IPS DF 4.7 (cell line): ENCODE data around the gene OR5J2.
"Not testable (repeated sequence)": the region's sequence is repeated elsewhere in the genome, so short reads cannot be mapped to it uniquely, and the experiment has no call there.

Experiments used
- DNase-seq: peaks from one replicate; pipeline ENCODE4 v3.0.0-alpha.2; 2013; ENCODE audit warnings: low spot score; ENCODE audit errors: extremely low read depth

Gene OR5J2

GRCh38 chr11:56176318-56176717, at the start of gene OR5J2:
Gene OR5J2, plus strand, starts transcription at chr11:56176618. Its CDS starts 0 bp downstream, at chr11:56176618.
- no peak for DNase-seq

GRCh38 chr11:56140151-56140661, 36.2 kb upstream of the OR5J2 start, which contains the start of gene OR8J3:
Gene OR8J3, minus strand, starts transcription at chr11:56140201. Its CDS starts 2,483 bp downstream, at chr11:56137718.
- DNase-seq = no peak

- not testable (repeated sequence) for DNase-seq
Observed at GRCh38 chr11:56143681-56144080, 32.7 kb upstream of the OR5J2 start.

- DNase-seq = no peak
Observed at GRCh38 chr11:56151376-56151775, 25.0 kb upstream of the OR5J2 start.

- DNase-seq = no peak
Observed at GRCh38 chr11:56152333-56152732, 24.1 kb upstream of the OR5J2 start.

- DNase-seq = no peak
Observed at GRCh38 chr11:56160217-56160616, 16.2 kb upstream of the OR5J2 start, which contains the start of gene OR8K5. Gene OR8K5, minus strand, starts transcription at chr11:56160317. Its CDS starts 0 bp downstream, at chr11:56160317.

GRCh38 chr11:56163804-56164203, 12.6 kb upstream of the OR5J2 start:
- DNase-seq = no peak

- no peak for DNase-seq
Observed at GRCh38 chr11:56172256-56172830, 4.1 kb upstream of the OR5J2 start.

- DNase-seq = no peak
Observed at GRCh38 chr11:56183459-56183858, 7.0 kb downstream of the OR5J2 start.

- DNase-seq = no peak
Observed at GRCh38 chr11:56188602-56189001, 12.2 kb downstream of the OR5J2 start.

- no peak for DNase-seq
Observed at GRCh38 chr11:56196705-56197104, 20.3 kb downstream of the OR5J2 start.

- no peak for DNase-seq
Observed at GRCh38 chr11:56197367-56197766, 20.9 kb downstream of the OR5J2 start.

GRCh38 chr11:56207790-56208189, 31.4 kb downstream of the OR5J2 start:
- no peak for DNase-seq

- DNase-seq = no peak
Observed at GRCh38 chr11:56214537-56214936, 38.1 kb downstream of the OR5J2 start.

- DNase-seq = not testable (repeated sequence)
Observed at GRCh38 chr11:56219735-56220134, 43.3 kb downstream of the OR5J2 start.
